GM12878 (cell line): Measurements from ENCODE around the gene ACAP1. TPM values are rescaled to one million over a fixed set of nuclear protein-coding genes. Genes with fewer than 3 reads are reported as not detected.

ENCODE experiments used
- ATAC-seq: fragments of 200-7000 bp; cut with Tn5 transposase; 3 replicates; pipeline ENCODE4 v1.9.1; 2020; ENCODE audit warnings: mild to moderate bottlenecking, moderate library complexity
- BruUV-seq: library from RNA; stranded (reverse); fragments of 400-500 nt; replicated peaks from 2 replicates; lab custom pipeline; 2021; lab: Mats Ljungman, UMichigan
- CTCF ChIA-PET: fragments of 300-600 bp; sonication (Branson Sonifier 250); formaldehyde crosslinking; extraction: SDS; loops from one replicate; lab custom pipeline; 2021; ENCODE audit warnings: inconsistent platforms; lab: Yijun Ruan, JAX
- POLR2A ChIA-PET: fragments of 350-600 bp; formaldehyde crosslinking; extraction: SDS; loops from one replicate; lab custom pipeline; 2021; ENCODE audit warnings: inconsistent platforms; lab: Charles Lee
- RAD21 ChIA-PET: fragments of 300-600 bp; sonication (Branson Sonifier 250); formaldehyde crosslinking; loops from one replicate; lab custom pipeline; 2023; ENCODE audit warnings: antibody characterized with exemption; ENCODE audit not compliant: unreplicated experiment; lab: Charles Lee
- SMC1A ChIA-PET: fragments of 300-600 bp; sonication (Branson Sonifier 250); formaldehyde crosslinking; loops from one replicate; lab custom pipeline; 2023; ENCODE audit not compliant: unreplicated experiment, uncharacterized antibody; lab: Charles Lee
- DNase-seq: peaks from one replicate; pipeline ENCODE4 v3.0.0-alpha.2; 2011; ENCODE audit warnings: low read depth, low spot score
- FAIRE-seq: peaks from 3 replicates; lab custom pipeline; 2011; peaks lifted over from hg19 to GRCh38; lab: Jason Lieb, UNC
- H2AFZ ChIP-seq: 2 replicates; pipeline ENCODE4 v1.6.0; 2011; ENCODE audit warnings: low read depth, low read length, control low read depth; ENCODE audit not compliant: control insufficient read depth
- H3K27ac ChIP-seq: 2 replicates; pipeline ENCODE4 v1.5.1; 2011; ENCODE audit warnings: control low read depth; ENCODE audit not compliant: control insufficient read depth, insufficient read depth
- H3K27me3 ChIP-seq, 2 experiments: replicated peaks in 1 of 2; 2 replicates each; pipeline versions ENCODE4 v1.6.0 to v1.6.1; 2011; ENCODE audit warnings: low read length in 1 of 2; ENCODE audit not compliant: control insufficient read depth in 2 of 2, insufficient read depth in 2 of 2
- H3K36me3 ChIP-seq, 2 experiments: 2 replicates each; pipeline ENCODE4 v1.5.1; 2011; ENCODE audit warnings: low read length in 1 of 2; ENCODE audit not compliant: control insufficient read depth in 2 of 2, insufficient read depth in 2 of 2
- H3K4me1 ChIP-seq: 2 replicates; pipeline ENCODE4 v1.6.1; 2011; ENCODE audit warnings: mild to moderate bottlenecking, low read length, moderate library complexity, mixed read lengths; ENCODE audit not compliant: control insufficient read depth, insufficient read depth
- H3K4me2 ChIP-seq: 2 replicates; pipeline ENCODE4 v1.6.0; 2011; ENCODE audit warnings: control low read depth; ENCODE audit not compliant: control insufficient read depth, insufficient read depth
- H3K4me3 ChIP-seq: fragments of 200-600 bp; sonication (generic); 2 replicates; pipeline ENCODE4 v1.5.1; 2016
- H3K79me2 ChIP-seq: 2 replicates; pipeline ENCODE4 v1.6.0; 2011; ENCODE audit warnings: low read length; ENCODE audit not compliant: control insufficient read depth, insufficient read depth
- H3K9ac ChIP-seq: 2 replicates; pipeline ENCODE4 v1.8.0; 2011; ENCODE audit warnings: low read length, control low read depth, mixed read lengths; ENCODE audit not compliant: control insufficient read depth, insufficient read depth
- H3K9me3 ChIP-seq: replicated peaks from 3 replicates; pipeline ENCODE4 v1.5.1; 2011; ENCODE audit warnings: mild to moderate bottlenecking, low read length; ENCODE audit not compliant: control insufficient read depth, insufficient read depth
- H4K20me1 ChIP-seq: 2 replicates; pipeline ENCODE4 v1.6.0; 2011; ENCODE audit not compliant: control insufficient read depth, insufficient read depth
- HDAC6 ChIP-seq: fragments of 200-600 bp; sonication (generic); IDR thresholded peaks from one replicate; pipeline ENCODE4 v1.8.0; 2017; ENCODE audit warnings: antibody characterized with exemption; ENCODE audit not compliant: unreplicated experiment
- WRNIP1 ChIP-seq: IDR thresholded peaks from 2 replicates; pipeline ENCODE4 v1.6.1; 2011; ENCODE audit warnings: low read depth, low read length, improper control_type of control experiment, borderline replicate concordance
- WGBS: methylation state at CpG from one replicate; pipeline ENCODE4 v1.1.6; 2016; ENCODE audit warnings: low lambda C conversion rate; ENCODE audit not compliant: insufficient replicate concordance, insufficient coverage; ENCODE audit errors: missing lambda C conversion rate; 5-methylcytosine and 5-hydroxymethylcytosine counted together
- in situ Hi-C: fragments of 300-500 bp; cut with MboI; formaldehyde crosslinking; loops from 9 replicates; pipeline ENCODE4 v1.14.3; 2018; ENCODE audit warnings: mixed read lengths
- intact Hi-C: fragments of 100-400 bp; cut with micrococcal nuclease; formaldehyde crosslinking; loops from one replicate; pipeline ENCODE4 v1.14.2; 2022; ENCODE audit not compliant: unreplicated experiment
- polyA plus RNA-seq, 11 experiments: library from polyadenylated mRNA; depleted of rRNA in 4 of 11; unstranded in 6 of 11; stranded (reverse) in 5 of 11; fragments of >200 nt; fragmentation: Nextera tagmentation in 4 of 11; fragmentation: Illumina TruSeq in 1 of 11; extraction: Ambion mirVana in 4 of 11; extraction: Trizol in 1 of 11; gene quantifications; 1 replicate in 1 of 11; 2 replicates in 10 of 11; pipeline versions ENCODE4 v1.2.1 to v1.2.3, GENCODE V29; 2011 to 2016; ENCODE audit warnings: inconsistent platforms in 2 of 11, missing spikeins in 2 of 11, low read depth in 1 of 11
- total RNA-seq, 4 experiments: library from RNA; depleted of rRNA in 3 of 4; stranded (reverse); fragments of >200 nt in 3 of 4; fragmentation: Illumina TruSeq in 1 of 4; extraction: Trizol in 1 of 4; gene quantifications; 2 replicates each; pipeline versions ENCODE4 v1.2.1 to v1.2.3, GENCODE V29; 2013 to 2021
- TF ChIP-seq, protein P1 (sequence below): fragments of 450-650 bp; IDR thresholded peaks from 2 replicates; pipeline ENCODE4 v1.6.1; 2017; ENCODE audit warnings: antibody characterized with exemption, mild to moderate bottlenecking, moderate library complexity
- TF ChIP-seq, protein P2 (sequence below): IDR thresholded peaks from 2 replicates; pipeline ENCODE4 v1.6.1; 2011; ENCODE audit warnings: borderline replicate concordance, low read depth, mild to moderate bottlenecking, moderate library complexity, low read length; ENCODE audit not compliant: insufficient read depth, poor library complexity, severe bottlenecking
- TF ChIP-seq, protein P3 (sequence below): fragments of 450-650 bp; IDR thresholded peaks from 2 replicates; pipeline ENCODE4 v1.6.1; 2014; ENCODE audit warnings: mild to moderate bottlenecking

The ACAP1 gene
- total and polyA plus RNA-seq, 10 of the 15 experiments (the other 5 are each of a cell fraction or from before 2014, with no cell fraction given): 5.7 to 245 (median 118) TPM

- DNase-seq: no peak
- SMC1A ChIA-PET: interaction anchor here (2.6 to 4.8 kb wide), 2 partner anchors 11 to 18 kb away, joined by 10 to 33 read pairs; partner anchors contain the start of gene ACAP1
Observed at GRCh38 chr17:7347630-7348477, 11.5 kb downstream of the ACAP1 start.

GRCh38 chr17:7348478-7349242, 12.3 kb downstream of the ACAP1 start:
- ATAC-seq: no peak
- SMC1A ChIA-PET: interaction anchor here (2.6 to 4.8 kb wide), 2 partner anchors 12 to 19 kb away, joined by 10 to 33 read pairs; partner anchors contain the start of gene ACAP1
- RAD21 ChIA-PET: interaction anchor here (1.6 to 5.0 kb wide), 2 partner anchors 12 to 19 kb away, joined by 4 to 45 read pairs; partner anchors contain the start of gene ACAP1
- in situ Hi-C loops: no loop called here
- POLR2A ChIA-PET: interaction anchor here (0.8 to 5.2 kb wide), 3 partner anchors 9 to 19 kb away, joined by 3 to 52 read pairs (median 31); partner anchors contain the start of genes ACAP1 and NEURL4
- no peak overlapping the region for H2AFZ ChIP-seq
- TF ChIP-seq, protein P1, sequence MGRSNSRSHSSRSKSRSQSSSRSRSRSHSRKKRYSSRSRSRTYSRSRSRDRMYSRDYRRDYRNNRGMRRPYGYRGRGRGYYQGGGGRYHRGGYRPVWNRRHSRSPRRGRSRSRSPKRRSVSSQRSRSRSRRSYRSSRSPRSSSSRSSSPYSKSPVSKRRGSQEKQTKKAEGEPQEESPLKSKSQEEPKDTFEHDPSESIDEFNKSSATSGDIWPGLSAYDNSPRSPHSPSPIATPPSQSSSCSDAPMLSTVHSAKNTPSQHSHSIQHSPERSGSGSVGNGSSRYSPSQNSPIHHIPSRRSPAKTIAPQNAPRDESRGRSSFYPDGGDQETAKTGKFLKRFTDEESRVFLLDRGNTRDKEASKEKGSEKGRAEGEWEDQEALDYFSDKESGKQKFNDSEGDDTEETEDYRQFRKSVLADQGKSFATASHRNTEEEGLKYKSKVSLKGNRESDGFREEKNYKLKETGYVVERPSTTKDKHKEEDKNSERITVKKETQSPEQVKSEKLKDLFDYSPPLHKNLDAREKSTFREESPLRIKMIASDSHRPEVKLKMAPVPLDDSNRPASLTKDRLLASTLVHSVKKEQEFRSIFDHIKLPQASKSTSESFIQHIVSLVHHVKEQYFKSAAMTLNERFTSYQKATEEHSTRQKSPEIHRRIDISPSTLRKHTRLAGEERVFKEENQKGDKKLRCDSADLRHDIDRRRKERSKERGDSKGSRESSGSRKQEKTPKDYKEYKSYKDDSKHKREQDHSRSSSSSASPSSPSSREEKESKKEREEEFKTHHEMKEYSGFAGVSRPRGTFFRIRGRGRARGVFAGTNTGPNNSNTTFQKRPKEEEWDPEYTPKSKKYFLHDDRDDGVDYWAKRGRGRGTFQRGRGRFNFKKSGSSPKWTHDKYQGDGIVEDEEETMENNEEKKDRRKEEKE: no peak
- TF ChIP-seq, protein P2, sequence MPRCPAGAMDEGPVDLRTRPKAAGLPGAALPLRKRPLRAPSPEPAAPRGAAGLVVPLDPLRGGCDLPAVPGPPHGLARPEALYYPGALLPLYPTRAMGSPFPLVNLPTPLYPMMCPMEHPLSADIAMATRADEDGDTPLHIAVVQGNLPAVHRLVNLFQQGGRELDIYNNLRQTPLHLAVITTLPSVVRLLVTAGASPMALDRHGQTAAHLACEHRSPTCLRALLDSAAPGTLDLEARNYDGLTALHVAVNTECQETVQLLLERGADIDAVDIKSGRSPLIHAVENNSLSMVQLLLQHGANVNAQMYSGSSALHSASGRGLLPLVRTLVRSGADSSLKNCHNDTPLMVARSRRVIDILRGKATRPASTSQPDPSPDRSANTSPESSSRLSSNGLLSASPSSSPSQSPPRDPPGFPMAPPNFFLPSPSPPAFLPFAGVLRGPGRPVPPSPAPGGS: peak; percentile 67
- TF ChIP-seq, protein P3, sequence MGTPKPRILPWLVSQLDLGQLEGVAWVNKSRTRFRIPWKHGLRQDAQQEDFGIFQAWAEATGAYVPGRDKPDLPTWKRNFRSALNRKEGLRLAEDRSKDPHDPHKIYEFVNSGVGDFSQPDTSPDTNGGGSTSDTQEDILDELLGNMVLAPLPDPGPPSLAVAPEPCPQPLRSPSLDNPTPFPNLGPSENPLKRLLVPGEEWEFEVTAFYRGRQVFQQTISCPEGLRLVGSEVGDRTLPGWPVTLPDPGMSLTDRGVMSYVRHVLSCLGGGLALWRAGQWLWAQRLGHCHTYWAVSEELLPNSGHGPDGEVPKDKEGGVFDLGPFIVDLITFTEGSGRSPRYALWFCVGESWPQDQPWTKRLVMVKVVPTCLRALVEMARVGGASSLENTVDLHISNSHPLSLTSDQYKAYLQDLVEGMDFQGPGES: no peak
- no peak for TF ChIP-seq HDAC6
- TF ChIP-seq, all 136 proteins: peak for 1
- Histone ChIP-seq H3K4me2 (no peak overlapping the region), H3K27me3 (no peaks in the 10 kb centered on the region), H3K27ac (no peak overlapping the region), H3K9ac (no peak overlapping the region), H3K9me3 (no peaks in the 10 kb centered on the region), H3K36me3 (peaks cover 10 to 22% of the 10 kb centered on the region in 2 experiments), H4K20me1 (no peaks in the 10 kb centered on the region), H3K4me3 (no peak overlapping the region), H3K4me1 (peaks cover 9% of the 10 kb centered on the region), H3K79me2 (peaks cover 7% of the 10 kb centered on the region)
- intact Hi-C loops: no loop called here
- BruUV-seq: TSS peak; percentile 52
- 80% methylated on average over 16 of the region's 19 CpGs for WGBS
- CTCF ChIA-PET: interaction anchor here (0.6 to 4.4 kb wide), 7 partner anchors 10 to 1028 kb away, joined by 3 to 34 read pairs (median 4); partner anchors contain the start of genes ACAP1 and KRABD2
- DNase-seq (no peak), FAIRE-seq (no peak)

More at GRCh38 chr17:7347630-7348477, 11.5 kb downstream of the ACAP1 start:
- no peak for ATAC-seq
- ChIA-PET RAD21 (interaction anchor here (0.5 to 5.0 kb wide), 3 partner anchors 11 to 911 kb away, joined by 3 to 45 read pairs (median 4); partner anchors contain the start of gene ACAP1), POLR2A (interaction anchor here (0.8 to 5.2 kb wide), 3 partner anchors 8 to 18 kb away, joined by 3 to 52 read pairs (median 31); partner anchors contain the start of genes ACAP1 and NEURL4), CTCF (interaction anchor here (0.9 to 4.4 kb wide), 4 partner anchors 9 to 68 kb away, joined by 3 to 34 read pairs (median 3); partner anchors contain the start of gene ACAP1)
- no peaks in the 10 kb centered on the region for H3K9me3 ChIP-seq
- intact Hi-C loops (no loop called here), in situ Hi-C loops (no loop called here)
- H3K4me1 ChIP-seq: peaks cover 7% of the 10 kb centered on the region
- no peak for FAIRE-seq
- H4K20me1 ChIP-seq: no peaks in the 10 kb centered on the region
- H3K4me2 ChIP-seq: no peak overlapping the region
- no peak for TF ChIP-seq WRNIP1
- BruUV-seq: no TSS peak
- no peak overlapping the region for H3K27ac ChIP-seq
- H2AFZ ChIP-seq: no peak overlapping the region
- H3K79me2 ChIP-seq: peaks cover 5% of the 10 kb centered on the region; the same call in 1 of the 2 replicates
- H3K27me3 ChIP-seq: no peaks in the 10 kb centered on the region
- H3K9ac ChIP-seq: no peak overlapping the region
- WGBS: 92% methylated on average over 18 of the region's 19 CpGs
- H3K4me3 ChIP-seq: no peak overlapping the region
- H3K36me3 ChIP-seq: peaks cover 14 to 26% of the 10 kb centered on the region in 2 experiments
